D341Med (cell line): Measurements from ENCODE around the gene PGAP1.

Source experiments
- DNase-seq: peaks from one replicate; pipeline ENCODE4 v3.0.0; 2012; ENCODE audit warnings: low spot score

Gene PGAP1

DNA sequence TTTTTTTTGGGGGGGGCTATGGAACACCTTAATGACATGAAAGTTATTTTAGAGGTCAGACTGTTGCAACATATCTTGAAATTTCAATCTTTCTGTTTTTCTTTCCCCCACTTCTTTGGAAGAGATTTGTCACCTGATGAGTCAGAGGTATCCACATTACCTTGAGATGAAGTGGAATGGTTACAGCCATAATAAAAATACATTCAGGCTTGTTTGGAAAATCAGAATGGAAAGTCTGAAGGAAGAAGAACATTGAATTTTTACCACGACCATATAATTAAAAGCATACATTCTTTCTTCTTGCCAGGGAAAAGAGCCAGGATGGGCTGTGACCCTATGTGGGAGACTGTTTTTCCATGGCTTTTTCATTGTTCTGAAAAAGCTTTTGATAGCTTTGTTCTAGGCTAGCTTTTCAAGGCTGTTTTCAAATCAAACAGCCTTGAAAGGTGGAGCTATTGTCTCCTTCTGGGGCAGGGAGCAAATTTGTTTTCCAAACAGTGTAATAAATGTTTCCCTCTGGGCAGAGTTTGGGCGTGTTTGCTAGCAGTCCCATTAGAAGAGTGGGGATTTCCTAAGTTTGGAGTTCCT, 124.7 kb downstream of the PGAP1 start:
- no peak for DNase-seq

DNA sequence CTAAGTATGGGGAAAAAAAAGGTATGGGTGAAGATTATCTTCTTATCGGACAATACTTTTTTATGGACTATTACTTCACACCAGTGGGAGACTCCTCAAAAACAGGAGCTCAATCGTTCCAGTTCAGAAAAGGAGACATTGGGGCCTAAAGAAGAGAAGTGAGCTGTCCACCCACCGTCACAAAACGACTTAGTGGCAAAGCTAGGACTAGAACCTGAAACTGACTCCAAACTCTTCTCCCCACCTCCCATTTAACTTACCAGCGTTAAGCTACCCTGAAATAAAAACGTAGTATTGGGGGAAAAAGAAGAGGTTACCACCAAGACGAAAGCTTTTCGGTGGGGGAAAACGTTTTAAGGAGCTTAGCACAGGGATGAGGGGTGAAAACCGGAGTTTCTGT, 127.5 kb downstream of the PGAP1 start:
- DNase-seq = no peak

DNA sequence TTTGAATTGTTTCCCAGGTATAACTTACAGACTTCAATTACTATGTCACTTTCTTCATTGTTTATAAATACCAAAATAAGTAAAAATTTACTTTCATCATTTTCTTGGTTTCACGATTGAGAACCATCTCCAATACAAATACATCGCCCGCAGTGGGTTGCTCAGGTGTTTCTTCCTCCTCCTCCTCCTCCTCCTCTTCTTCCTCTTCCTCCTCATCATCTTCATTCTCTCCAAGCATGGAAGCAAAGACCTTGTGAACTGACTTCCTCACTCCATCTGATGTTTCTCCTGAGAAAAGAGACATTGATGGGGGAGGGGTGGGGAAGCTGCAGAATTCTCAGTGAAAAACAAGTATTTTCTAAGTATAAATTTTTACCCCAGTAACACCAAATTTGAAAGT, 133.6 kb downstream of the PGAP1 start:
- no peak for DNase-seq

DNA sequence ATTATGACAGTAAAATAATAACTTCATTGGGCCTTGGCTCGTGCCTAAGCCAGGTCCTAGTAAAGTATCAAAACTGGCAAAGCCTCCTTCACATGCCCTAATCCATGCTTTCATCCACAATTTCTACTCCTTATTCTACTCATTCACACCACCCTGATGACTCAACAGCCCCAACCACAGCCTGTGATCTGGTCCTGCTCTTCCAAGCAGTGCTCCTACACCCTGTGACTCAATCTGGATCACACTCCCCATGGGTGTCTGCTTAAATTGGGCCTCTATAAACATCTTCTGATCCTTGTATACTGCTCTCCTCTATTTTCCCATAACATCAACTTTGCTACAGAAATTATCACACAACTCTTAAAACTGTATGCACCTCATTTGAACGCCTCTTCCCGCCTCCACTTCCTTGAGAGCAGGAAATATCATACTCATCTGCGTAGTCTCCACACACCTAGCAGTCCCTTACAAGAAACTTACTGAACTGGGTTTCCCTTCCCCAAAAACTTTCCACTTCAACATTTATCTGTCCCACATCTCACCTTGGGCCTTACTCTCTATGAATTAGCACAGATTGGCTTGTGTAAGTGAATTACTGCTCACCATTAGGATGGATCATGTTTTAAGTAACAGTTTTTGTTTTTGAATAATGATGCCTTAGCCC, 142.9 kb downstream of the PGAP1 start:
- DNase-seq = no peak
